ENCODE results near the gene OR2L3. TPM values are rescaled to one million over a fixed set of nuclear protein-coding genes. Genes with fewer than 3 reads are reported as not detected.

Gene OR2L3
- total RNA-seq, 4 donors from 2014 or later, result not detected

- no peak for TF ChIP-seq CTCF (IDR thresholded peaks at IDR 0.05)
- TF ChIP-seq EP300 (IDR thresholded peaks at IDR 0.05), result no peak
- no peak for TF ChIP-seq POLR2AphosphoS5 (IDR thresholded peaks at IDR 0.05)
- no peak for TF ChIP-seq POLR2A (IDR thresholded peaks at IDR 0.05; ENCODE audit: low read depth)
- H3K36me3 ChIP-seq, result no peaks in the 10 kb centered on the region
- H3K4me1 ChIP-seq, result no peaks in the 10 kb centered on the region
- WGBS, result 46% methylated on average over 1 of the region's 1 CpG
- H3K9me3 ChIP-seq, result peaks cover 0 to 7% (median 0%) of the 10 kb centered on the region in 4 donors
- no peaks in the 10 kb centered on the region for H3K27me3 ChIP-seq
- DNase-seq (ENCODE audit: extremely low spot score), result no peak
- no peak within 1 kb of the TSS for H3K4me3 ChIP-seq
- no peak within 1 kb of the TSS for H3K27ac ChIP-seq (replicated peaks in 1 of 4)
- intact Hi-C loops (cut with DNase I), result no loop called here
Measured at GRCh38 chr1:248094884-248095283, 48.2 kb downstream of the OR2L3 start, which contains the start of gene OR2L13. Gene OR2L13, plus strand, starts transcription at chr1:248095184. Its CDS starts 4,192 bp downstream, at chr1:248099376.

GRCh38 chr1:248098529-248098928, 51.9 kb downstream of the OR2L3 start:
- Histone ChIP-seq H3K4me1 (no peaks in the 10 kb centered on the region), H3K36me3 (no peaks in the 10 kb centered on the region), H3K27ac (replicated peaks in 1 of 4) (no peak overlapping the region), H3K27me3 (no peaks in the 10 kb centered on the region), H3K4me3 (no peak overlapping the region), H3K9me3 (no peaks in the 10 kb centered on the region)
- TF ChIP-seq POLR2AphosphoS5 (IDR thresholded peaks at IDR 0.05) (no peak), EP300 (IDR thresholded peaks at IDR 0.05) (no peak), CTCF (IDR thresholded peaks at IDR 0.05) (no peak), POLR2A (IDR thresholded peaks at IDR 0.05; ENCODE audit: low read depth) (no peak)
- intact Hi-C loops (cut with DNase I), result no loop called here
- WGBS, result 64% methylated on average over 1 of the region's 1 CpG
- DNase-seq (ENCODE audit: extremely low spot score), result no peak

GRCh38 chr1:248102847-248103246, 56.2 kb downstream of the OR2L3 start:
- intact Hi-C loops (cut with DNase I), result no loop called here
- Histone ChIP-seq H3K36me3 (no peaks in the 10 kb centered on the region), H3K27ac (replicated peaks in 1 of 4) (no peak overlapping the region), H3K4me1 (no peaks in the 10 kb centered on the region), H3K9me3 (peaks cover 0 to 17% (median 7%) of the 10 kb centered on the region in 4 donors), H3K27me3 (no peaks in the 10 kb centered on the region), H3K4me3 (no peak overlapping the region)
- no peak for DNase-seq (ENCODE audit: extremely low spot score)
- TF ChIP-seq CTCF (IDR thresholded peaks at IDR 0.05) (no peak), EP300 (IDR thresholded peaks at IDR 0.05) (no peak), POLR2AphosphoS5 (IDR thresholded peaks at IDR 0.05) (no peak), POLR2A (IDR thresholded peaks at IDR 0.05; ENCODE audit: low read depth) (no peak)

GRCh38 chr1:248111157-248111556, 64.5 kb downstream of the OR2L3 start:
- Histone ChIP-seq H3K4me1 (no peaks in the 10 kb centered on the region), H3K27ac (replicated peaks in 1 of 4) (no peak overlapping the region), H3K27me3 (no peaks in the 10 kb centered on the region), H3K4me3 (no peak overlapping the region), H3K9me3 (peaks cover 0 to 35% (median 23%) of the 10 kb centered on the region in 4 donors), H3K36me3 (no peaks in the 10 kb centered on the region)
- 80% methylated on average over 5 of the region's 5 CpGs for whole genome bisulfite sequencing
- DNase-seq (ENCODE audit: extremely low spot score), result no peak
- TF ChIP-seq POLR2AphosphoS5 (IDR thresholded peaks at IDR 0.05) (no peak), POLR2A (IDR thresholded peaks at IDR 0.05; ENCODE audit: low read depth) (no peak), CTCF (IDR thresholded peaks at IDR 0.05) (no peak), EP300 (IDR thresholded peaks at IDR 0.05) (no peak)
- intact Hi-C loops (cut with DNase I), result no loop called here

Small RNA genes within 50 kb of the gene (small RNA-seq; reads per million reads assigned to genes)
- gene RF00019, result 0 reads per million in 3 donors

Other genes starting within 250 kb of the OR2L3 start
- not detected for gene OR14A16, start 222.7 kb upstream of the OR2L3 start, total RNA-seq
- not detected for gene OR11L1, start 204.9 kb upstream of the OR2L3 start, total RNA-seq
- 1 to 10 TPM in 2 of 4 donors, under 1 TPM in 2; 0.42 to 7.3 (median 1.9) TPM for gene TRIM58, start 189.6 kb upstream of the OR2L3 start, total RNA-seq
- gene OR2W3, start 151.2 kb upstream of the OR2L3 start, total RNA-seq, result 1 to 10 TPM in 1 of 4 donors, under 1 TPM in 2, not detected in 1; 0.34 to 1.9 (median 0.83) TPM
- gene OR2T8, start 126.6 kb upstream of the OR2L3 start, total RNA-seq, result not detected
- not detected for gene OR2AJ1, start 121.9 kb upstream of the OR2L3 start, total RNA-seq
- not detected for gene OR2L8, start 98.0 kb upstream of the OR2L3 start, total RNA-seq
- not detected for gene OR2AK2, start 81.6 kb upstream of the OR2L3 start, total RNA-seq
- not detected for gene OR2L5, start 33.2 kb upstream of the OR2L3 start, total RNA-seq
- not detected for gene OR2L2, start 16.8 kb upstream of the OR2L3 start, total RNA-seq
- not detected for gene OR2L13, start 48.3 kb downstream of the OR2L3 start, total RNA-seq
- gene OR2M5, start 98.3 kb downstream of the OR2L3 start, total RNA-seq, result not detected
- gene OR2M2, start 128.0 kb downstream of the OR2L3 start, total RNA-seq, result not detected
- not detected for gene OR2M3, start 150.4 kb downstream of the OR2L3 start, total RNA-seq
- not detected for gene OR2M4, start 184.6 kb downstream of the OR2L3 start, total RNA-seq
- not detected for gene OR2T33, start 231.1 kb downstream of the OR2L3 start, total RNA-seq

All from esophagus muscularis mucosa (tissue), 4 donors.